ENCODE results near the gene DND1.
A peak's percentile ranks its signal among the peaks of the same experiment; 100 is the strongest.
"Not testable (repeated sequence)": the region's sequence is repeated elsewhere in the genome, so short reads cannot be mapped to it uniquely, and the experiment has no call there.

The DND1 gene

GRCh38 chr5:140647042-140647419, 26.3 kb downstream of the DND1 start:
- peaks cover 17% of the 10 kb centered on the region for H3K4me1 Mint-ChIP-seq
- no peaks in the 10 kb centered on the region for H3K27me3 Mint-ChIP-seq
- no peaks in the 10 kb centered on the region for H3K9me3 Mint-ChIP-seq
- peak; percentile 7 for ATAC-seq (ENCODE audit: low read depth)
- DNase-seq (ENCODE audit: low spot score in 2 of 2) = no peak
- peaks cover 19% of the 10 kb centered on the region for H3K36me3 Mint-ChIP-seq
- peak overlapping the region; percentile 100 for H3K4me3 Mint-ChIP-seq
- H3K27ac Mint-ChIP-seq = peak overlapping the region; percentile 100

DNA sequence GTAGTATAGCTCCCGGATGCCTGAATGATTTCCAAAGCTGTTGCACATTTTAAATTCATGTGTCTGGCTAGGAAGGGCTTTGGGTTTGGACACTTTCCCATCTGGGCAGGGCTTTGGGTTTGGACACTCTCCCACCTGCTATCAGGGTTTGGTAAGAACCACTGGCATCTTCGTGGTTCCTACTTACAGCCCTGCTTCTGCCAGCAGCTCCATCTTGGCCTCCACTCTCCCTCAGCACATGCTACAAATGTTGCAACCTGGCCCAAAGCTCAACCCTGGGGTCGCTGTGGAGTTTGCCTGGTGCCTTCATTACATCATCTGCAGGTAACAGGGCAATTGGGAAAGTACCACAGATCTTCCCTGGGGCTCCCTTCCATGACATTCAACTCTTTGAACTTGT, 30.7 kb downstream of the DND1 start:
- H3K27ac Mint-ChIP-seq = no peak overlapping the region
- peaks cover 25% of the 10 kb centered on the region for H3K4me1 Mint-ChIP-seq
- ATAC-seq (ENCODE audit: low read depth) = no peak

GRCh38 chr5:140641716-140642115, 31.7 kb downstream of the DND1 start:
- no peak for DNase-seq (ENCODE audit: low spot score in 2 of 2)
- Mint-ChIP-seq H3K27me3 (no peaks in the 10 kb centered on the region), H3K9me3 (no peaks in the 10 kb centered on the region), H3K27ac (no peak overlapping the region), H3K4me3 (no peak overlapping the region), H3K4me1 (peaks cover 22% of the 10 kb centered on the region), H3K36me3 (peaks cover 8% of the 10 kb centered on the region)
- ATAC-seq (ENCODE audit: low read depth) = no peak

More for the DNA sequence above, 30.7 kb downstream of the DND1 start:
- H3K9me3 Mint-ChIP-seq = no peaks in the 10 kb centered on the region
- H3K36me3 Mint-ChIP-seq = peaks cover 9% of the 10 kb centered on the region
- H3K4me3 Mint-ChIP-seq = no peak overlapping the region
- H3K27me3 Mint-ChIP-seq = no peaks in the 10 kb centered on the region
- DNase-seq (ENCODE audit: low spot score in 2 of 2) = no peak

GRCh38 chr5:140639148-140639981, 34.0 kb downstream of the DND1 start, which contains the start of gene TMCO6:
TMCO6 (plus strand) TSS chr5:140639451; CDS start chr5:140639528, 77 bp downstream.
- DNase-seq (ENCODE audit: low spot score in 2 of 2) (peak; percentile 86 to 91), ATAC-seq (ENCODE audit: low read depth) (peak; percentile 95)
- Mint-ChIP-seq H3K4me1 (peaks cover 18% of the 10 kb centered on the region), H3K27ac (peak within 1 kb of the TSS; percentile 92), H3K4me3 (peak within 1 kb of the TSS; percentile 94), H3K27me3 (no peaks in the 10 kb centered on the region), H3K9me3 (no peaks in the 10 kb centered on the region), H3K36me3 (peaks cover 5% of the 10 kb centered on the region)

DNA sequence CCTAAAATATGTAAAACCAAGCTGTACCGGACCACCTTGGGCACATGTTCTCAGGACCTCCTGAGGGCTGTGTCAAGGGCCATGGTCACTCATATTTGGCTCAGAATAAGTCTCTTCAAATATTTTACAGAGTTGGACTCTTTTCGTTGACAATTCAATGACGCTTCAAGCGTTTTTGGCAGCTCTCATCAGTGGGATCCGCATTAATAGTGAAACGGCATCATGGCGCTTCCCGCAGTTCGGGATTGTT, 34.6 kb downstream of the DND1 start:
- peaks cover 21% of the 10 kb centered on the region for H3K4me1 Mint-ChIP-seq
- H3K36me3 Mint-ChIP-seq; ATAC-seq (ENCODE audit: low read depth); H3K9me3 Mint-ChIP-seq; H3K27me3 Mint-ChIP-seq; DNase-seq (ENCODE audit: low spot score in 2 of 2): not testable (repeated sequence)
- H3K27ac Mint-ChIP-seq = peak overlapping the region; percentile 92
- H3K4me3 Mint-ChIP-seq = peak overlapping the region; percentile 94

GRCh38 chr5:140637371-140638100, 35.8 kb downstream of the DND1 start:
- no peaks in the 10 kb centered on the region for H3K27me3 Mint-ChIP-seq

GRCh38 chr5:140635291-140636257, 37.8 kb downstream of the DND1 start:
- H3K27ac Mint-ChIP-seq = no peak overlapping the region
- no peaks in the 10 kb centered on the region for H3K36me3 Mint-ChIP-seq
- ATAC-seq (ENCODE audit: low read depth) (no peak), DNase-seq (ENCODE audit: low spot score in 2 of 2) (no peak)
- H3K9me3 Mint-ChIP-seq = no peaks in the 10 kb centered on the region
- no peak overlapping the region for H3K4me3 Mint-ChIP-seq
- peaks cover 3% of the 10 kb centered on the region for H3K27me3 Mint-ChIP-seq
- H3K4me1 Mint-ChIP-seq = peaks cover 31% of the 10 kb centered on the region

More at GRCh38 chr5:140637371-140638100, 35.8 kb downstream of the DND1 start:
- Mint-ChIP-seq H3K9me3 (no peaks in the 10 kb centered on the region), H3K36me3 (no peaks in the 10 kb centered on the region), H3K27ac (peak overlapping the region; percentile 65), H3K4me1 (peaks cover 30% of the 10 kb centered on the region), H3K4me3 (no peak overlapping the region)
- no peak for ATAC-seq (ENCODE audit: low read depth)
- no peak for DNase-seq (ENCODE audit: low spot score in 2 of 2)

DNA sequence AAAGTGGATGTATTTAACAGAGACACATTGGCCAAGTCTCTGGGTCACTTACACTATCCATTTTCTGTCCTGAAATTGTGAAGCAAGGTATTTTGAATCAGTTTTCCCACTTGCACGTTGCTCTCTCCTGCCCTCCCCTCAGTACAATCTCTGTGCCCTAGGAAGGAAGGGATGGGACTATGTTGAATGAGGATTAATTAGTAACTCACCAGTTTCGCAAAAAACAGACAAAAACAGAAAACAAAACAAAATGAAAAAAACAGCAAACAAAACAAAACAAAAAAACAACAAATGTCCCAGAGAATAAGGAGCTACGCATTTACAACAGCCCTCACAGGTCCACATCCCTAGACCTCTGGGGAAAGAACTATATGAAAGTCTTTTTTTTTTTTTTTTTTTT, 39.3 kb downstream of the DND1 start:
- Mint-ChIP-seq H3K27ac (no peak overlapping the region), H3K27me3 (peaks cover 3% of the 10 kb centered on the region), H3K4me1 (peaks cover 26% of the 10 kb centered on the region), H3K9me3 (no peaks in the 10 kb centered on the region), H3K4me3 (no peak overlapping the region), H3K36me3 (no peaks in the 10 kb centered on the region)
- DNase-seq (ENCODE audit: low spot score in 2 of 2) = no peak
- ATAC-seq (ENCODE audit: low read depth) = no peak

GRCh38 chr5:140633501-140633900, 39.9 kb downstream of the DND1 start:
- Mint-ChIP-seq H3K27ac (no peak overlapping the region), H3K36me3 (no peaks in the 10 kb centered on the region), H3K9me3 (no peaks in the 10 kb centered on the region), H3K27me3 (peaks cover 3% of the 10 kb centered on the region), H3K4me1 (peaks cover 22% of the 10 kb centered on the region), H3K4me3 (peak overlapping the region; percentile 88)
- ATAC-seq (ENCODE audit: low read depth) = no peak
- DNase-seq (ENCODE audit: low spot score in 2 of 2) = no peak

- Mint-ChIP-seq H3K27me3 (peaks cover 6% of the 10 kb centered on the region), H3K36me3 (no peaks in the 10 kb centered on the region), H3K4me1 (peaks cover 22% of the 10 kb centered on the region), H3K4me3 (peak within 1 kb of the TSS; percentile 88), H3K27ac (no peak within 1 kb of the TSS), H3K9me3 (no peaks in the 10 kb centered on the region)
- no peak for DNase-seq (ENCODE audit: low spot score in 2 of 2)
- no peak for ATAC-seq (ENCODE audit: low read depth)
Measured at GRCh38 chr5:140633021-140633471, 40.3 kb downstream of the DND1 start, which contains the start of gene CD14. CD14 (minus strand) TSS chr5:140633175; CDS start chr5:140633071, 104 bp downstream.

DNA sequence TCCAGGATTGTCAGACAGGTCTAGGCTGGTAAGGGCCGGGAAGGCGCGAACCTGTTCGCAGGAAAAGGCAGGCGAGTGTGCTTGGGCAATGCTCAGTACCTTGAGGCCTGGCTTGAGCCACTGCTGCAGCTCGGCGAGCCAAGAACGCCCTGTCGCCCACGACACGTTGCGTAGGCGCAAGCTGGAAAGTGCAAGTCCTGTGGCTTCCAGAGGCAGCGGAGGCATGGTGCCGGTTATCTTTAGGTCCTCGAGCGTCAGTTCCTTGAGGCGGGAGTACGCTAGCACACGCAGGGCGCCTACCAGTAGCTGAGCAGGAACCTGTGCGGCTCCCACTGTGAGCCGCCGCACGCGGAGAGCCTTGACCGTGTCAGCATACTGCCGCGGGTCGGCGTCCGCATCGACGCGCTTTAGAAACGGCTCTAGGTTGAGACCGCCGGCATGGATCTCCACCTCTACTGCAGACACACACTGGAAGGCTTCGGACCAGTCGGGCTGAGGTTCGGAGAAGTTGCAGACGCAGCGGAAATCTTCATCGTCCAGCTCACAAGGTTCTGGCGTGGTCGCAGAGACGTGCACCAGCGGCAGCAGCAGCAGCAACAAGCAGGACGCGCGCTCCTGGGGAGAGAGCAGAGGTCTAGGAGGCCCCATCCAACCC, 40.9 kb downstream of the DND1 start:
- Mint-ChIP-seq H3K4me1 (peaks cover 22% of the 10 kb centered on the region), H3K9me3 (no peaks in the 10 kb centered on the region), H3K27me3 (peaks cover 6% of the 10 kb centered on the region), H3K4me3 (peak overlapping the region; percentile 88), H3K27ac (no peak overlapping the region), H3K36me3 (no peaks in the 10 kb centered on the region)
- DNase-seq (ENCODE audit: low spot score in 2 of 2) (peak; percentile 23 to 44), ATAC-seq (ENCODE audit: low read depth) (peak; percentile 73)

DNA sequence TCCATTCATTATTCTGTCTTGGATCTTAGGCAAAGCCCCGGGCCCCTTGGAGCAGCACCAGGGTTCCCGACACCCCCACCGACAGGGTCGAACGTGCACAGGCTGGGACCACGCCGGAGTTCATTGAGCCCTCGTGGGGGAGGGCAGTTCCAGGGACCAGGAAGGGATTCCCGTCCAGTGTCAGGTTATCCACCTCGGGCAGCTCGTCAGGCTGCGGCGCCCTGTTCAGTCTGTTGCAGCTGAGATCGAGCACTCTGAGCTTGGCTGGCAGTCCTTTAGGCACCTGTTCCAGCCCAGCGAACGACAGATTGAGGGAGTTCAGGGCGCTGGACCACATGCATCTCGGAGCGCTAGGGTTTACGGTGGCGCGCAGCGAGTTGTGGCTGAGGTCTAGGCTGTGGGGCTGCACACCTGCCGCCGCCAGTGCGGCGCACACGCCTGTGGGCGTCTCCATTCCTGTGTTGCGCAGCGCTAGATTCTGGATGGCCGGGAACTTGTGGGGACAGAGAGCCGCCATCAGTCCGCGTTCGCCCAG, 41.5 kb downstream of the DND1 start:
- DNase-seq (ENCODE audit: low spot score in 2 of 2) (no peak), ATAC-seq (ENCODE audit: low read depth) (peak; percentile 67)
- H3K36me3 Mint-ChIP-seq = no peaks in the 10 kb centered on the region
- no peak overlapping the region for H3K27ac Mint-ChIP-seq
- peak overlapping the region; percentile 88 for H3K4me3 Mint-ChIP-seq
- peaks cover 22% of the 10 kb centered on the region for H3K4me1 Mint-ChIP-seq
- no peaks in the 10 kb centered on the region for H3K9me3 Mint-ChIP-seq
- H3K27me3 Mint-ChIP-seq = peaks cover 7% of the 10 kb centered on the region

- H3K27me3 Mint-ChIP-seq = peaks cover 8% of the 10 kb centered on the region
- H3K4me3 Mint-ChIP-seq = peak overlapping the region; percentile 28
- ATAC-seq (ENCODE audit: low read depth) = no peak
- no peak overlapping the region for H3K27ac Mint-ChIP-seq
- H3K9me3 Mint-ChIP-seq = no peaks in the 10 kb centered on the region
- no peak for DNase-seq (ENCODE audit: low spot score in 2 of 2)
- H3K36me3 Mint-ChIP-seq = no peaks in the 10 kb centered on the region
- peaks cover 22% of the 10 kb centered on the region for H3K4me1 Mint-ChIP-seq
Measured at GRCh38 chr5:140631036-140631417, 42.3 kb downstream of the DND1 start.
